ENCODE measurements around the gene JAG2.

- no peak for TF ChIP-seq POLR2A (IDR thresholded peaks at IDR 0.05; ENCODE audit: low read length)
- TF ChIP-seq GATA1 (IDR thresholded peaks at IDR 0.05; ENCODE audit: low read depth, low read length): no peak
These were observed 76.2 kb downstream of the JAG2 start for GRCh38 chr14:105092171-105093037.

Measured in erythroblast (primary cell).